ENCODE results near the gene LCN15. TPM values are rescaled to one million over a fixed set of nuclear protein-coding genes. Genes with fewer than 3 reads are reported as not detected.

The LCN15 gene
- total and polyA plus RNA-seq, 2 of the 4 experiments (the other 2 are of a cell fraction) = not detected

DNA sequence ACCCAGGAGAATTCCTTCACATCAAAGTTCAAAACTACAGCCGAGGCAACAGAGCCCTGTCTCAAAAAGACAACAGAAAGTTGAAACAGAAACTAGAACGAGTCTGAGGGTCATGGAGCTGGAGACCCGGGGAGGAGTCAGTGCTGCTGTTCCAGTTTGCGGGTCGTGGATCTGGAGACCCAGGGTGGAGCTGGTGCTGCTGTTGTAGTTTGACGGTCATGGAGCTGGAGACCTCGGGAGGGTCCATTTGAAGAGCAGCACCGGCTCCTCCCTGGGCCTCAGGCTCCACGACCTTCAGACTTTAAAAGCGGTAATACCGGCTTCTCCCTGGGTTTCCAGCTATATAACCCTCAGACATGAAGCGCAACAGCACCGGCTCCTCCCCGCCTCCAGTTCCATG lies 13.0 kb upstream of the LCN15 start:
- WGBS, 2 experiments (ENCODE audit: extremely low coverage in 2 of 2, insufficient read length in 1 of 2) = 77% methylated on average over 12 of the region's 14 CpGs; no CpG with 5 or more reads in 1 of the 2 experiments
- POLR2A ChIA-PET (ENCODE audit: unreplicated experiment) = interaction anchor here (0.5 kb wide), 1 partner anchor 9 kb away, joined by 3 read pairs; no protein-coding TSS in a partner anchor

More for the DNA sequence above, 13.0 kb upstream of the LCN15 start:
- Histone ChIP-seq H3K4me3 (ENCODE audit: insufficient read depth, low read depth, low read length) (no peak overlapping the region), H2BK15ac (ENCODE audit: low read depth, low read length) (no peak overlapping the region), H2BK120ac (ENCODE audit: low read depth, low read length) (no peak overlapping the region), H2AK5ac (ENCODE audit: low read depth, low read length) (no peak overlapping the region), H3K36me3 (ENCODE audit: control insufficient read depth, insufficient read depth, low read length) (no peaks in the 10 kb centered on the region), H4K20me1 (ENCODE audit: insufficient read depth, low read length) (no peaks in the 10 kb centered on the region), H3K4me2 (ENCODE audit: low read depth, low read length) (no peak overlapping the region), H3K79me1 (ENCODE audit: low read depth in 1 of 2, low read length in 2 of 2) (no peaks in the 10 kb centered on the region), H3K9me3 (ENCODE audit: control insufficient read depth, insufficient read depth, low read length) (peaks cover 9% of the 10 kb centered on the region), H3K56ac (ENCODE audit: extremely low read depth, insufficient read depth, low read length) (no peak overlapping the region), H3K14ac (replicated peaks; ENCODE audit: low read depth, low read length) (no peak overlapping the region), H3K9ac (ENCODE audit: low read depth, low read length) (no peak overlapping the region), H3K23ac (ENCODE audit: low read depth, low read length) (no peak overlapping the region), H3K4ac (ENCODE audit: low read depth, low read length) (no peak overlapping the region), H4K91ac (ENCODE audit: insufficient read depth, low read depth, low read length) (no peak overlapping the region), H3K4me1 (ENCODE audit: control insufficient read depth, insufficient read depth, low read length) (no peaks in the 10 kb centered on the region), H4K5ac (ENCODE audit: low read depth, low read length) (no peak overlapping the region), H2AK9ac (replicated peaks; ENCODE audit: low read depth, low read length, poor library complexity) (no peak overlapping the region), H3K9me1 (ENCODE audit: insufficient read depth, low read length) (no peaks in the 10 kb centered on the region), H2AFZ (replicated peaks; ENCODE audit: low read length, poor library complexity) (no peak overlapping the region), H3K18ac (ENCODE audit: low read depth, low read length) (no peak overlapping the region), H3K27ac (ENCODE audit: insufficient read depth, low read length) (no peak overlapping the region), H4K8ac (ENCODE audit: low read depth in 2 of 2, low read length in 2 of 2) (no peak overlapping the region), H2BK5ac (ENCODE audit: low read depth, low read length, poor library complexity, severe bottlenecking) (no peak overlapping the region), H2BK20ac (ENCODE audit: low read depth, low read length) (no peak overlapping the region), H3K27me3 (ENCODE audit: control insufficient read depth, insufficient read depth, low read length) (peaks cover 46% of the 10 kb centered on the region)
- ATAC-seq (ENCODE audit: low read depth) (no peak), DNase-seq (no peak)
- TF ChIP-seq POLR2A (IDR thresholded peaks at IDR 0.05; ENCODE audit: low read depth, low read length) = no peak
- no peak for TF ChIP-seq RCOR1 (IDR thresholded peaks at IDR 0.05; ENCODE audit: insufficient replicate concordance, low read length)
- TF ChIP-seq NFE2L2 (IDR thresholded peaks at IDR 0.05; ENCODE audit: low read depth, low read length) = no peak
- TF ChIP-seq ELK1 (IDR thresholded peaks at IDR 0.05; ENCODE audit: borderline replicate concordance, low read depth, low read length) = no peak
- TF ChIP-seq, protein P1, sequence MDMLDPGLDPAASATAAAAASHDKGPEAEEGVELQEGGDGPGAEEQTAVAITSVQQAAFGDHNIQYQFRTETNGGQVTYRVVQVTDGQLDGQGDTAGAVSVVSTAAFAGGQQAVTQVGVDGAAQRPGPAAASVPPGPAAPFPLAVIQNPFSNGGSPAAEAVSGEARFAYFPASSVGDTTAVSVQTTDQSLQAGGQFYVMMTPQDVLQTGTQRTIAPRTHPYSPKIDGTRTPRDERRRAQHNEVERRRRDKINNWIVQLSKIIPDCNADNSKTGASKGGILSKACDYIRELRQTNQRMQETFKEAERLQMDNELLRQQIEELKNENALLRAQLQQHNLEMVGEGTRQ (IDR thresholded peaks at IDR 0.05; ENCODE audit: low read depth, low read length) = no peak
- TF ChIP-seq CTCF (conservative IDR thresholded peaks at IDR 0.05; ENCODE audit: low read depth, low read length) = no peak
- no peak for TF ChIP-seq FOS (IDR thresholded peaks at IDR 0.05; ENCODE audit: low read depth, low read length)
- TF ChIP-seq MAZ (IDR thresholded peaks at IDR 0.05; ENCODE audit: borderline replicate concordance, low read depth, low read length) = no peak
- no peak for TF ChIP-seq MXI1 (IDR thresholded peaks at IDR 0.05; ENCODE audit: borderline replicate concordance, low read depth, low read length)
- no peak for TF ChIP-seq MAFK (IDR thresholded peaks at IDR 0.05; ENCODE audit: low read depth, low read length)
- TF ChIP-seq RAD21 (IDR thresholded peaks at IDR 0.05; ENCODE audit: low read length) = no peak
- TF ChIP-seq CHD1 (IDR thresholded peaks at IDR 0.05; ENCODE audit: low read depth, low read length) = no peak
- TF ChIP-seq SMC3 (IDR thresholded peaks at IDR 0.05; ENCODE audit: low read depth, low read length) = no peak
- TF ChIP-seq CEBPB (IDR thresholded peaks at IDR 0.05; ENCODE audit: low read depth, low read length) = no peak
- TF ChIP-seq BHLHE40 (IDR thresholded peaks at IDR 0.05; ENCODE audit: low read depth, low read length) = no peak
- no peak for TF ChIP-seq RFX5 (IDR thresholded peaks at IDR 0.05; ENCODE audit: low read depth, low read length)
- intact Hi-C loops (cut with micrococcal nuclease) (no loop called here), in situ Hi-C loops (cut with MboI; ENCODE audit: low sequenced_read_pairs) (no loop called here), dilution Hi-C loops (cut with HindIII; ENCODE audit: low sequenced_read_pairs, unreplicated experiment) (no loop called here)
- no TSS peak for BruUV-seq (replicated peaks)
- CTCF ChIA-PET = interaction anchor here (1.1 to 1.3 kb wide), 2 partner anchors 17 to 269 kb away, joined by 3 to 7 read pairs; partner anchors contain the start of gene NPDC1

Measured in IMR-90 (cell line).